K562 (cell line): ENCODE results near the gene SHANK1. TPM values are rescaled to one million over a fixed set of nuclear protein-coding genes. Genes with fewer than 3 reads are reported as not detected.

Experiments
- ASH1L ChIP-seq: fragments of 450-650 bp; IDR thresholded peaks from 2 replicates; pipeline ENCODE4 v1.6.1; 2018; ENCODE audit warnings: borderline replicate concordance, mild to moderate bottlenecking, low read depth; ENCODE audit not compliant: partially characterized antibody
- CXXC5 ChIP-seq: fragments of 250-450 bp; sonication (Bioruptor Pico); IDR thresholded peaks from 2 replicates; pipeline ENCODE4 v1.8.0; 2022; ENCODE audit warnings: inconsistent platforms, mild to moderate bottlenecking, moderate library complexity
- GATA2 ChIP-seq: sonication (generic); formaldehyde crosslinking; IDR thresholded peaks from 2 replicates; pipeline ENCODE4 v1.4.0; 2020; ENCODE audit warnings: mild to moderate bottlenecking, missing genetic modification reagents
- L3MBTL2 ChIP-seq: fragments of 450-650 bp; IDR thresholded peaks from 2 replicates; pipeline ENCODE4 v1.6.1; 2016; ENCODE audit warnings: mild to moderate bottlenecking, moderate library complexity
- MEIS2 ChIP-seq: fragments of 450-650 bp; IDR thresholded peaks from 2 replicates; pipeline ENCODE4 v1.6.1; 2014; ENCODE audit warnings: mild to moderate bottlenecking; ENCODE audit not compliant: partially characterized antibody
- NR4A1 ChIP-seq, 2 experiments: fragments of 250-450 bp in 1 of 2; fragments of 450-650 bp in 1 of 2; sonication (Bioruptor Pico) in 1 of 2; IDR thresholded peaks; 2 replicates each; pipeline versions ENCODE4 v1.4.0 to v1.6.1; 2016 to 2020; ENCODE audit warnings: mild to moderate bottlenecking in 2 of 2, missing compliant biosample characterization in 1 of 2, missing genetic modification characterization in 1 of 2, moderate library complexity in 1 of 2
- POLR2H ChIP-seq: IDR thresholded peaks from 2 replicates; pipeline ENCODE4 v1.6.1; 2016; ENCODE audit warnings: missing genetic modification characterization, low read depth, mild to moderate bottlenecking, control low read depth, missing compliant biosample characterization, moderate library complexity
- STAT5A ChIP-seq: IDR thresholded peaks from 2 replicates; pipeline ENCODE4 v1.6.1; 2012; ENCODE audit warnings: low read length, inconsistent platforms, borderline replicate concordance
- ZNF766 ChIP-seq: fragments of 200-800 bp; sonication (Bioruptor generic); conservative IDR thresholded peaks from 2 replicates; pipeline ENCODE4 v1.6.1; 2016; ENCODE audit warnings: missing genetic modification characterization, missing compliant biosample characterization
- polyA plus RNA-seq, 8 experiments: library from polyadenylated mRNA; depleted of rRNA in 4 of 8; stranded (reverse) in 5 of 8; unstranded in 3 of 8; fragments of >200 nt; fragmentation: Nextera tagmentation in 2 of 8; fragmentation: Illumina TruSeq in 1 of 8; extraction: Ambion mirVana in 2 of 8; extraction: Trizol in 1 of 8; gene quantifications; 2 replicates each; pipeline versions ENCODE4 v1.2.1 to v1.2.3, GENCODE V29; 2011 to 2014; ENCODE audit warnings: inconsistent platforms in 1 of 8, missing spikeins in 1 of 8
- total RNA-seq, 7 experiments: library from RNA; depleted of rRNA in 6 of 7; stranded (reverse); fragments of >200 nt in 6 of 7; fragmentation: Illumina TruSeq in 2 of 7; extraction: Trizol in 2 of 7; gene quantifications; 2 replicates each; pipeline versions ENCODE4 v1.2.1 to v1.2.3, GENCODE V29; 2011 to 2021; ENCODE audit warnings: low replicate concordance in 1 of 7
- TF ChIP-seq, protein P1 (sequence below): fragments of 450-650 bp; IDR thresholded peaks from 2 replicates; pipeline ENCODE4 v1.6.1; 2016; ENCODE audit warnings: mild to moderate bottlenecking, moderate library complexity
- TF ChIP-seq, protein P2 (sequence below): fragments of 450-650 bp; IDR thresholded peaks from 2 replicates; pipeline ENCODE4 v1.7.1; 2018; ENCODE audit warnings: mild to moderate bottlenecking, low read depth; ENCODE audit not compliant: partially characterized antibody
- TF ChIP-seq, protein P3 (sequence below): fragments of 250-450 bp; sonication (Bioruptor Pico); IDR thresholded peaks from 2 replicates; pipeline ENCODE4 v1.8.0; 2022; ENCODE audit warnings: inconsistent platforms

Gene SHANK1
- total and polyA plus RNA-seq, 9 of the 15 experiments (the other 6 are each of a cell fraction or from before 2014, with no cell fraction given): 0.33 to 1.3 (median 0.55) TPM; not detected in 2

DNA sequence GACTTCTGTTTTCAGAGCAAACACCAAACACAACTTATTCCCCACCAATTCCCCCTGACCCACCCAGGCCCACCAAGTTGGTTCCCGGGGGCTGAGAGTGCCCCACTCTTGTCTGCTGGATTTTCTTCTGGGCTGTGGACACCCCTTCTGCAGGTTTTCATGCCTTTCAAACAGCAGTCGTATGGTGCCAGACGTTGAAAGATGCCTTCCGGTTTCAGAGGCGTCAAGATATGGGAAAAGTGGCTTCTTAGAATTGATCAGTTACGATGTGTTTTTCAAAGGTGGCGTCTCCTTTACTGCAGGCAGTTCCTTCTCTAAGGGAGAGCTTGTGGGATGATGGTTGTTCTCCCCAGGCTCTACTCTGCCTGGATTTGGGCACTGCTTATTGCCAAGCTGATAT lies 16.3 kb upstream of the SHANK1 start (continued):
- TF ChIP-seq, protein P1, sequence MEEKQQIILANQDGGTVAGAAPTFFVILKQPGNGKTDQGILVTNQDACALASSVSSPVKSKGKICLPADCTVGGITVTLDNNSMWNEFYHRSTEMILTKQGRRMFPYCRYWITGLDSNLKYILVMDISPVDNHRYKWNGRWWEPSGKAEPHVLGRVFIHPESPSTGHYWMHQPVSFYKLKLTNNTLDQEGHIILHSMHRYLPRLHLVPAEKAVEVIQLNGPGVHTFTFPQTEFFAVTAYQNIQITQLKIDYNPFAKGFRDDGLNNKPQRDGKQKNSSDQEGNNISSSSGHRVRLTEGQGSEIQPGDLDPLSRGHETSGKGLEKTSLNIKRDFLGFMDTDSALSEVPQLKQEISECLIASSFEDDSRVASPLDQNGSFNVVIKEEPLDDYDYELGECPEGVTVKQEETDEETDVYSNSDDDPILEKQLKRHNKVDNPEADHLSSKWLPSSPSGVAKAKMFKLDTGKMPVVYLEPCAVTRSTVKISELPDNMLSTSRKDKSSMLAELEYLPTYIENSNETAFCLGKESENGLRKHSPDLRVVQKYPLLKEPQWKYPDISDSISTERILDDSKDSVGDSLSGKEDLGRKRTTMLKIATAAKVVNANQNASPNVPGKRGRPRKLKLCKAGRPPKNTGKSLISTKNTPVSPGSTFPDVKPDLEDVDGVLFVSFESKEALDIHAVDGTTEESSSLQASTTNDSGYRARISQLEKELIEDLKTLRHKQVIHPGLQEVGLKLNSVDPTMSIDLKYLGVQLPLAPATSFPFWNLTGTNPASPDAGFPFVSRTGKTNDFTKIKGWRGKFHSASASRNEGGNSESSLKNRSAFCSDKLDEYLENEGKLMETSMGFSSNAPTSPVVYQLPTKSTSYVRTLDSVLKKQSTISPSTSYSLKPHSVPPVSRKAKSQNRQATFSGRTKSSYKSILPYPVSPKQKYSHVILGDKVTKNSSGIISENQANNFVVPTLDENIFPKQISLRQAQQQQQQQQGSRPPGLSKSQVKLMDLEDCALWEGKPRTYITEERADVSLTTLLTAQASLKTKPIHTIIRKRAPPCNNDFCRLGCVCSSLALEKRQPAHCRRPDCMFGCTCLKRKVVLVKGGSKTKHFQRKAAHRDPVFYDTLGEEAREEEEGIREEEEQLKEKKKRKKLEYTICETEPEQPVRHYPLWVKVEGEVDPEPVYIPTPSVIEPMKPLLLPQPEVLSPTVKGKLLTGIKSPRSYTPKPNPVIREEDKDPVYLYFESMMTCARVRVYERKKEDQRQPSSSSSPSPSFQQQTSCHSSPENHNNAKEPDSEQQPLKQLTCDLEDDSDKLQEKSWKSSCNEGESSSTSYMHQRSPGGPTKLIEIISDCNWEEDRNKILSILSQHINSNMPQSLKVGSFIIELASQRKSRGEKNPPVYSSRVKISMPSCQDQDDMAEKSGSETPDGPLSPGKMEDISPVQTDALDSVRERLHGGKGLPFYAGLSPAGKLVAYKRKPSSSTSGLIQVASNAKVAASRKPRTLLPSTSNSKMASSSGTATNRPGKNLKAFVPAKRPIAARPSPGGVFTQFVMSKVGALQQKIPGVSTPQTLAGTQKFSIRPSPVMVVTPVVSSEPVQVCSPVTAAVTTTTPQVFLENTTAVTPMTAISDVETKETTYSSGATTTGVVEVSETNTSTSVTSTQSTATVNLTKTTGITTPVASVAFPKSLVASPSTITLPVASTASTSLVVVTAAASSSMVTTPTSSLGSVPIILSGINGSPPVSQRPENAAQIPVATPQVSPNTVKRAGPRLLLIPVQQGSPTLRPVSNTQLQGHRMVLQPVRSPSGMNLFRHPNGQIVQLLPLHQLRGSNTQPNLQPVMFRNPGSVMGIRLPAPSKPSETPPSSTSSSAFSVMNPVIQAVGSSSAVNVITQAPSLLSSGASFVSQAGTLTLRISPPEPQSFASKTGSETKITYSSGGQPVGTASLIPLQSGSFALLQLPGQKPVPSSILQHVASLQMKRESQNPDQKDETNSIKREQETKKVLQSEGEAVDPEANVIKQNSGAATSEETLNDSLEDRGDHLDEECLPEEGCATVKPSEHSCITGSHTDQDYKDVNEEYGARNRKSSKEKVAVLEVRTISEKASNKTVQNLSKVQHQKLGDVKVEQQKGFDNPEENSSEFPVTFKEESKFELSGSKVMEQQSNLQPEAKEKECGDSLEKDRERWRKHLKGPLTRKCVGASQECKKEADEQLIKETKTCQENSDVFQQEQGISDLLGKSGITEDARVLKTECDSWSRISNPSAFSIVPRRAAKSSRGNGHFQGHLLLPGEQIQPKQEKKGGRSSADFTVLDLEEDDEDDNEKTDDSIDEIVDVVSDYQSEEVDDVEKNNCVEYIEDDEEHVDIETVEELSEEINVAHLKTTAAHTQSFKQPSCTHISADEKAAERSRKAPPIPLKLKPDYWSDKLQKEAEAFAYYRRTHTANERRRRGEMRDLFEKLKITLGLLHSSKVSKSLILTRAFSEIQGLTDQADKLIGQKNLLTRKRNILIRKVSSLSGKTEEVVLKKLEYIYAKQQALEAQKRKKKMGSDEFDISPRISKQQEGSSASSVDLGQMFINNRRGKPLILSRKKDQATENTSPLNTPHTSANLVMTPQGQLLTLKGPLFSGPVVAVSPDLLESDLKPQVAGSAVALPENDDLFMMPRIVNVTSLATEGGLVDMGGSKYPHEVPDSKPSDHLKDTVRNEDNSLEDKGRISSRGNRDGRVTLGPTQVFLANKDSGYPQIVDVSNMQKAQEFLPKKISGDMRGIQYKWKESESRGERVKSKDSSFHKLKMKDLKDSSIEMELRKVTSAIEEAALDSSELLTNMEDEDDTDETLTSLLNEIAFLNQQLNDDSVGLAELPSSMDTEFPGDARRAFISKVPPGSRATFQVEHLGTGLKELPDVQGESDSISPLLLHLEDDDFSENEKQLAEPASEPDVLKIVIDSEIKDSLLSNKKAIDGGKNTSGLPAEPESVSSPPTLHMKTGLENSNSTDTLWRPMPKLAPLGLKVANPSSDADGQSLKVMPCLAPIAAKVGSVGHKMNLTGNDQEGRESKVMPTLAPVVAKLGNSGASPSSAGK: peak; percentile 54
- peak; percentile 35 for TF ChIP-seq MEIS2
- TF ChIP-seq POLR2H (tag): 0 out of 2 replicates have a peak, but pooled peaks have one; percentile 29
- TF ChIP-seq, protein P2, sequence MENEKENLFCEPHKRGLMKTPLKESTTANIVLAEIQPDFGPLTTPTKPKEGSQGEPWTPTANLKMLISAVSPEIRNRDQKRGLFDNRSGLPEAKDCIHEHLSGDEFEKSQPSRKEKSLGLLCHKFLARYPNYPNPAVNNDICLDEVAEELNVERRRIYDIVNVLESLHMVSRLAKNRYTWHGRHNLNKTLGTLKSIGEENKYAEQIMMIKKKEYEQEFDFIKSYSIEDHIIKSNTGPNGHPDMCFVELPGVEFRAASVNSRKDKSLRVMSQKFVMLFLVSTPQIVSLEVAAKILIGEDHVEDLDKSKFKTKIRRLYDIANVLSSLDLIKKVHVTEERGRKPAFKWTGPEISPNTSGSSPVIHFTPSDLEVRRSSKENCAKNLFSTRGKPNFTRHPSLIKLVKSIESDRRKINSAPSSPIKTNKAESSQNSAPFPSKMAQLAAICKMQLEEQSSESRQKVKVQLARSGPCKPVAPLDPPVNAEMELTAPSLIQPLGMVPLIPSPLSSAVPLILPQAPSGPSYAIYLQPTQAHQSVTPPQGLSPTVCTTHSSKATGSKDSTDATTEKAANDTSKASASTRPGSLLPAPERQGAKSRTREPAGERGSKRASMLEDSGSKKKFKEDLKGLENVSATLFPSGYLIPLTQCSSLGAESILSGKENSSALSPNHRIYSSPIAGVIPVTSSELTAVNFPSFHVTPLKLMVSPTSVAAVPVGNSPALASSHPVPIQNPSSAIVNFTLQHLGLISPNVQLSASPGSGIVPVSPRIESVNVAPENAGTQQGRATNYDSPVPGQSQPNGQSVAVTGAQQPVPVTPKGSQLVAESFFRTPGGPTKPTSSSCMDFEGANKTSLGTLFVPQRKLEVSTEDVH: no peak
- TF ChIP-seq STAT5A: 0 out of 2 replicates have a peak, but pooled peaks have one; percentile 14
- TF ChIP-seq, protein P3, sequence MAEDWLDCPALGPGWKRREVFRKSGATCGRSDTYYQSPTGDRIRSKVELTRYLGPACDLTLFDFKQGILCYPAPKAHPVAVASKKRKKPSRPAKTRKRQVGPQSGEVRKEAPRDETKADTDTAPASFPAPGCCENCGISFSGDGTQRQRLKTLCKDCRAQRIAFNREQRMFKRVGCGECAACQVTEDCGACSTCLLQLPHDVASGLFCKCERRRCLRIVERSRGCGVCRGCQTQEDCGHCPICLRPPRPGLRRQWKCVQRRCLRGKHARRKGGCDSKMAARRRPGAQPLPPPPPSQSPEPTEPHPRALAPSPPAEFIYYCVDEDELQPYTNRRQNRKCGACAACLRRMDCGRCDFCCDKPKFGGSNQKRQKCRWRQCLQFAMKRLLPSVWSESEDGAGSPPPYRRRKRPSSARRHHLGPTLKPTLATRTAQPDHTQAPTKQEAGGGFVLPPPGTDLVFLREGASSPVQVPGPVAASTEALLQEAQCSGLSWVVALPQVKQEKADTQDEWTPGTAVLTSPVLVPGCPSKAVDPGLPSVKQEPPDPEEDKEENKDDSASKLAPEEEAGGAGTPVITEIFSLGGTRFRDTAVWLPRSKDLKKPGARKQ (CRISPR knock-in tag): no peak
- TF ChIP-seq GATA2: no peak
- TF ChIP-seq ZNF766 (CRISPR knock-in tag): 0 out of 2 replicates have a peak, but pooled peaks have one; percentile 34
- TF ChIP-seq NR4A1 (CRISPR knock-in tag; IDR thresholded peaks at IDR 0.05): no peak
- no peak for TF ChIP-seq NR4A1 (tag; IDR thresholded peaks at IDR 0.05)
- TF ChIP-seq CXXC5: 0 out of 2 replicates have a peak, but pooled peaks have one; percentile 21
- no peak for TF ChIP-seq ASH1L
- TF ChIP-seq L3MBTL2: peak; percentile 75
